Large intestine (tissue), 3 donors: ENCODE data around the gene MFSD6. TPM values are rescaled to one million over a fixed set of nuclear protein-coding genes. Genes with fewer than 3 reads are reported as not detected.
A peak's percentile ranks its signal among the peaks of the same experiment; 100 is the strongest.

Experiments used
- DNase-seq, 2 donors: peaks; one replicate each; pipeline versions ENCODE4 v3.0.0 to v3.0.0-alpha.2; 2013
- H3K27ac ChIP-seq: one replicate; pipeline ENCODE4 v1.5.1; 2013; ENCODE audit warnings: low read length
- H3K27me3 ChIP-seq: 2 replicates; pipeline ENCODE4 v1.6.1; 2013; ENCODE audit warnings: low read length; ENCODE audit not compliant: control insufficient read depth, insufficient read depth
- H3K36me3 ChIP-seq: 2 replicates; pipeline ENCODE4 v1.6.1; 2013; ENCODE audit warnings: low read length; ENCODE audit not compliant: control insufficient read depth, insufficient read depth
- H3K4me1 ChIP-seq: one replicate; pipeline ENCODE4 v1.6.1; 2013; ENCODE audit warnings: low read length; ENCODE audit not compliant: control insufficient read depth, insufficient read depth
- H3K4me3 ChIP-seq: one replicate; pipeline ENCODE4 v1.5.1; 2013; ENCODE audit warnings: low read length
- H3K9me3 ChIP-seq: one replicate; pipeline ENCODE4 v1.6.1; 2013; ENCODE audit warnings: mild to moderate bottlenecking, low read depth, low read length, moderate library complexity; ENCODE audit not compliant: control insufficient read depth
- WGBS: methylation state at CpG from one replicate; pipeline ENCODE4 v1.1.5; 2013; ENCODE audit warnings: low lambda C conversion rate; ENCODE audit not compliant: insufficient coverage; 5-methylcytosine and 5-hydroxymethylcytosine counted together
- polyA plus RNA-seq: library from polyadenylated mRNA; unstranded; fragments of 120-200 nt; gene quantifications from one replicate; pipeline ENCODE4 v1.2.1, GENCODE V29; 2013

MFSD6 gene
- polyA plus RNA-seq, 1 donor, result 21.8 TPM

DNA sequence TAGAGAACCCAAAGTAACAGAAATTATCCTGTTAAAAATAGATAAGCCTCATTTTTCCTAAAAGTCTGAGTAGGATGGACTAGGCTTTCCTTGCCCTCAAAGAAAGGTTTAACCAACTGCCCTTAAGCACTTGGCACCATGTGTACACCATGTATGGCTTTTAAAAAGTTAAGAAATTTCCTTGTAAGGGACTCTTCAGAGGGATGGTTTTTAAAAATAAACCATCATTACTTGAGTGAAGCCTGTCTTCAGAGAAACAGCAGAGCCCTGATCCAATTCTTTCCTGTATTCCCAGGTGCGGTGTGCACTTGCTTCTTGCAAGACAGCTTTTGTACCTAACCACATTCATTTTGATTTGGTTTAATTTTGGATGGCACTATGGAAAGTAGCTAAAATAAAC lies 127.4 kb downstream of the MFSD6 start:
- no peaks in the 10 kb centered on the region for H3K36me3 ChIP-seq

DNA sequence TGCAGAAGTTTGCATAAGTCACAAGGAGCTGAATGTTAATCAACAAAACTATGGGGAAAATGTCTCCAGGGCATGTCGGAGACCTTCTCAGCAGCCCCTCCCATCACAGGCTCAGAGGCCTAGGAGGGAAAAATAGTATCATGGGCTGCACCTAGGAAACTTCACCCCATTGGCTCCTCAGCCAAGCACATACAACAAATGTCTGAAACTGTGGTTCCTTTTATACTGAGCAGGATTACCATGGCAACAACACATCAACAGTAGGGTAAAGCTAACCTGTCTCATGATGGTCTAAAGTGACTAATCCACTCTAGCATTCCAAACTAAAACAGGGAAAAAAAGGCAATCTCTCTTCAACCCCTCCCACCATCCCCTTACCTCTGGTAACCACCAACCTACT lies 129.6 kb downstream of the MFSD6 start:
- no peak for DNase-seq
- Histone ChIP-seq H3K4me1 (peaks cover 5% of the 10 kb centered on the region), H3K36me3 (no peaks in the 10 kb centered on the region), H3K9me3 (peaks cover 23% of the 10 kb centered on the region), H3K27me3 (no peaks in the 10 kb centered on the region), H3K4me3 (no peak overlapping the region), H3K27ac (no peak overlapping the region)
- no CpG with 5 or more reads among the region's 1 CpG for WGBS

More for the DNA sequence above, 127.4 kb downstream of the MFSD6 start:
- Histone ChIP-seq H3K4me1 (peaks cover 9% of the 10 kb centered on the region), H3K4me3 (peak overlapping the region; percentile 73), H3K27me3 (no peaks in the 10 kb centered on the region), H3K9me3 (peaks cover 12% of the 10 kb centered on the region), H3K27ac (peak overlapping the region; percentile 67)
- peak in 1 of 2 donors; percentile 32 for DNase-seq
- WGBS, result no CpG with 5 or more reads among the region's 1 CpG

DNA sequence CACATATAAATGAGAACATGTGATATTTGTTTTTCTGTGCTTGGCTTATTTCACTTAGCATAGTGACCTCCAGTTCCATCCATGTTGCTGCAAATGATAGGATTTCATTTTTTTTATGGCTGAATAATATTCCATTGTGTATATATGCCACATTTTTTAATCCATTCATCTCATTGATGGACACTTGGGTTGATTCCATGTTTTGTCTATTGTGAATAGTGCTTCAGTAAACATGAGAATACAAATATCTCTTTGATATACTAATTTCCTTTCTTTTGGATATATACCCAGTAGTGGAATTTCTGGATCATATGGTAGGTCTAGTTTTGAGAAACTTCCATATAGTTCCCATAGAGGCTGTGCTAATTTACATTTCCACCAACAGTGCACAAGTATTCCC lies 130.0 kb downstream of the MFSD6 start:
- DNase-seq, result no peak
- H3K4me3 ChIP-seq, result no peak overlapping the region
- no peaks in the 10 kb centered on the region for H3K36me3 ChIP-seq
- peaks cover 5% of the 10 kb centered on the region for H3K4me1 ChIP-seq
- H3K9me3 ChIP-seq, result peaks cover 23% of the 10 kb centered on the region
- no peak overlapping the region for H3K27ac ChIP-seq
- no peaks in the 10 kb centered on the region for H3K27me3 ChIP-seq

GRCh38 chr2:190540048-190540447 lies 131.9 kb downstream of the MFSD6 start:
- H3K36me3 ChIP-seq, result no peaks in the 10 kb centered on the region
- H3K4me3 ChIP-seq, result no peak overlapping the region
- H3K27me3 ChIP-seq, result no peaks in the 10 kb centered on the region
- H3K27ac ChIP-seq, result no peak overlapping the region
- 100% methylated on average over 1 of the region's 6 CpGs for WGBS
- H3K9me3 ChIP-seq, result peaks cover 23% of the 10 kb centered on the region
- no peak for DNase-seq
- H3K4me1 ChIP-seq, result no peaks in the 10 kb centered on the region

GRCh38 chr2:190545093-190545492 lies 136.9 kb downstream of the MFSD6 start:
- 86% methylated on average over 1 of the region's 3 CpGs for WGBS
- DNase-seq, result no peak
- Histone ChIP-seq H3K4me1 (no peaks in the 10 kb centered on the region), H3K36me3 (no peaks in the 10 kb centered on the region), H3K27ac (no peak overlapping the region), H3K9me3 (peaks cover 16% of the 10 kb centered on the region), H3K27me3 (no peaks in the 10 kb centered on the region), H3K4me3 (no peak overlapping the region)

- Histone ChIP-seq H3K27me3 (no peaks in the 10 kb centered on the region), H3K9me3 (peaks cover 9% of the 10 kb centered on the region), H3K36me3 (no peaks in the 10 kb centered on the region), H3K27ac (no peak overlapping the region), H3K4me1 (no peaks in the 10 kb centered on the region), H3K4me3 (no peak overlapping the region)
- DNase-seq, result no peak
- 96% methylated on average over 4 of the region's 5 CpGs for WGBS
Measured at GRCh38 chr2:190545555-190546385, 137.6 kb downstream of the MFSD6 start.

DNA sequence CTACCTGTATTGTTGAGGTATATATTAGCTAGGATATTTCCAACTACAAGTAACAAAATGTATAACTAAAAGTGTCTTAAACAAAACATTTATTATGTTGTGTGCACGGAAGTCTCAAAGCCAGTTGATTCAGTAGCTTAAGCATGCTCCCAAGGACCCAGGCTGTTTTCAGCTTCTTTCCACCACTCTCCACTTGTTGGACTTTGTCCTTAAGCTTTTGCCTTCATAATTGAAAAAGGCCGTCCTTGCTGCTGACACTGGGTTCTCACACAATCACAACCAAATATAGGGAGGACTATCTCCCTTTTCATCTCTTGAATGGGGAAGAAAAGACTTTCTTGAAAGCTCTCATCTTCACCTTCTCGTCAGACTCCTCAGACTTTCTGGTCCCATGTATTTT lies 138.6 kb downstream of the MFSD6 start:
- Histone ChIP-seq H3K27me3 (no peaks in the 10 kb centered on the region), H3K9me3 (peaks cover 4% of the 10 kb centered on the region), H3K27ac (no peak overlapping the region), H3K4me1 (no peaks in the 10 kb centered on the region), H3K4me3 (no peak overlapping the region), H3K36me3 (no peaks in the 10 kb centered on the region)
- peak in 1 of 2 donors; percentile 34 for DNase-seq
- 100% methylated on average over 1 of the region's 3 CpGs for WGBS

DNA sequence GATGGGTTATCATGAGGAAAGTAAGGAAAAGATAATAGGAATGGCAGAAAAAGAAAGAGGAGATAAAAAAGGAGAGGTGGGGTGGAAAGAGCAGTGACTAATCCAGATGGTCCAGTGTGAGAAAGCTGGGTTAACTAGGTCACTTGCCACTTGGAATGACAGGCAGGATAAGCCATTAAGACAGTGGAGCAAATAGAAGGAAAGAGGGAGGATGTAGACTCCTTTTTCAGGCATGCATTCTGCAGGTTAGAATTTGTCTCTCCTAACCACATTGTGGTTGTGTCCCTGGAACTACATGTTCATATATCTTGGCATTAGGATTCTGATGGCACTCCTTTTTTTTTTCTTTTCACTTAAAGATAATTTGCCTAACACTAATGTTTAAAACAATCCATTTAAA lies 139.7 kb downstream of the MFSD6 start:
- no peak overlapping the region for H3K27ac ChIP-seq
- no peaks in the 10 kb centered on the region for H3K4me1 ChIP-seq
- DNase-seq, result no peak
- no peaks in the 10 kb centered on the region for H3K9me3 ChIP-seq
- no peak overlapping the region for H3K4me3 ChIP-seq
- H3K36me3 ChIP-seq, result no peaks in the 10 kb centered on the region
- no peaks in the 10 kb centered on the region for H3K27me3 ChIP-seq

GRCh38 chr2:190550137-190550536 lies 142.0 kb downstream of the MFSD6 start:
- H3K9me3 ChIP-seq, result no peaks in the 10 kb centered on the region

More at GRCh38 chr2:190550137-190550536, 142.0 kb downstream of the MFSD6 start:
- DNase-seq, result no peak
- H3K36me3 ChIP-seq, result no peaks in the 10 kb centered on the region
- no CpG with 5 or more reads among the region's 3 CpGs for WGBS
- no peak overlapping the region for H3K4me3 ChIP-seq
- H3K27ac ChIP-seq, result no peak overlapping the region
- no peaks in the 10 kb centered on the region for H3K4me1 ChIP-seq
- no peaks in the 10 kb centered on the region for H3K27me3 ChIP-seq
